Left lung (tissue), 10 donors: ENCODE measurements around the gene PIP4K2A. TPM values are rescaled to one million over a fixed set of nuclear protein-coding genes. Genes with fewer than 3 reads are reported as not detected.
"Not testable (repeated sequence)": the region's sequence is repeated elsewhere in the genome, so short reads cannot be mapped to it uniquely, and the experiment has no call there.

Experiments
- ATAC-seq: fragments of 200-7000 bp; cut with Tn5 transposase; one replicate; pipeline ENCODE4 v1.9.1; 2020; ENCODE audit warnings: moderate library complexity
- DNase-seq, 4 donors: peaks; one replicate each; pipeline ENCODE4 v3.0.0-alpha.2; 2013 to 2020
- H3K27ac ChIP-seq, 2 donors: fragments of 200-600 bp; sonication (generic) in 1 of 2; one replicate each; pipeline versions ENCODE4 v1.5.0 to v1.8.0; 2020 to 2021
- H3K27me3 ChIP-seq, 2 donors: fragments of 200-600 bp; sonication (generic) in 1 of 2; one replicate each; pipeline versions ENCODE4 v1.5.0 to v1.8.0; 2020 to 2021
- H3K36me3 ChIP-seq, 2 donors: fragments of 200-600 bp; sonication (generic) in 1 of 2; one replicate each; pipeline versions ENCODE4 v1.5.0 to v1.8.0; 2020 to 2021
- H3K4me1 ChIP-seq, 2 donors: fragments of 200-600 bp; one replicate each; pipeline ENCODE4 v1.8.0; 2021
- H3K4me3 ChIP-seq, 2 donors: fragments of 200-600 bp; sonication (generic) in 1 of 2; one replicate each; pipeline versions ENCODE4 v1.5.0 to v1.8.0; 2020 to 2021; ENCODE audit warnings: mild to moderate bottlenecking in 1 of 2
- H3K9me3 ChIP-seq, 2 donors: fragments of 200-600 bp; sonication (generic) in 1 of 2; one replicate each; pipeline versions ENCODE4 v1.5.0 to v1.8.0; 2020 to 2021
- intact Hi-C, 2 donors: fragments of 100-400 bp; cut with DNase I; formaldehyde crosslinking; loops; one replicate each; pipeline versions ENCODE4 v1.11.2 to v1.14.2; 2022
- polyA plus RNA-seq, 6 donors: library from polyadenylated mRNA; unstranded; fragments of 120-200 nt; gene quantifications; one replicate each; pipeline ENCODE4 v1.2.1, GENCODE V29; 2013; ENCODE audit not compliant: insufficient read length in 6 of 6
- total RNA-seq, 2 donors: library from RNA; stranded (reverse); fragmentation: NEBNext Ultra II Directional; extraction: Animal tissue kit (Norgen Biotek cat#: 25700); gene quantifications; one replicate each; pipeline ENCODE4 v1.2.1, GENCODE V29; 2021
- TF ChIP-seq, protein P1 (sequence below), 2 donors: fragments of 200-600 bp; sonication (generic) in 1 of 2; IDR thresholded peaks; one replicate each; pipeline versions ENCODE4 v1.5.0 to v1.8.0; 2021; ENCODE audit warnings: antibody characterized with exemption in 2 of 2
- donor health status: DM: no; HTN: yes; CAD: no.
- donor health status: DM: no; HTN: no; CAD: no.

PIP4K2A gene
- total and polyA plus RNA-seq, 8 donors, result 24.9 to 53.8 (median 29.5) TPM

DNA sequence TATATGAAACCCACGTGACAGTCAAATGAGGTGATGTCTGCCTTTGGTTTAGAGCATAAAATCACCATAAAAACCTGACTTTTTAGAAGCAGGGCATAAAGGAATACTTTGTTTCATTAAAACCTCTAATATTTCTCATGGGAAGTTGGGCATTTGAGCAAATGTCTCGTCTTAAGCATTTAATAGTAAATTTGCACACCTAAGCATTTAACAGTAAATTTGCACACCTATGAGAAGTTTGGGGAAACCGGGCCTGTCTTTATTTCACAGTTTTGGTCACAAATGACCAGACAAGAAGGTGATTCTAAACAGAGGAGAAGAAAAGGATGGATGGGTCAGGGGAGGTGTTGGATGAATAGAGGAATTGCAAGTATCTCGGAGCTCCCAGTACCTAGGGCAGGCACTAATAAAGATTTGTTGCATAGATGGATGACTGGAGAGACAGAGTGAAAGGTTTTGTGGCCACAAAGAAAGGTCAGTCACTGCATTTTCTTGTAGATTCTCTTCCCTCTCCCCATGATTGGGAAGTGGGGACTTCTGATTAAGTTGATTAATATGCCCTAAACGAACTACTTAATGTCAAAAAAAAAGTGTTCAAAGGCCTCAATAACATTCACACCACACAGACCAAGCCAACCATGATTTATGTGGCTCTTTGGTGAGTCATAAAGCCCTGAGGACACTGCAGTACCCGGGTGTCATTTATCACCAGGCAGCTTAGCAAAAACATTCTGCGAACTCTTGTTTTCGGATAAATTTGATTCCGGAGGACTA, 210.9 kb downstream of the PIP4K2A start:
- Histone ChIP-seq H3K4me1 (no peaks in the 10 kb centered on the region), H3K27ac (no peak overlapping the region), H3K4me3 (no peak overlapping the region), H3K9me3 (no peaks in the 10 kb centered on the region), H3K27me3 (peaks cover 0 to 3% of the 10 kb centered on the region in 2 donors), H3K36me3 (no peaks in the 10 kb centered on the region)
- TF ChIP-seq, protein P1, sequence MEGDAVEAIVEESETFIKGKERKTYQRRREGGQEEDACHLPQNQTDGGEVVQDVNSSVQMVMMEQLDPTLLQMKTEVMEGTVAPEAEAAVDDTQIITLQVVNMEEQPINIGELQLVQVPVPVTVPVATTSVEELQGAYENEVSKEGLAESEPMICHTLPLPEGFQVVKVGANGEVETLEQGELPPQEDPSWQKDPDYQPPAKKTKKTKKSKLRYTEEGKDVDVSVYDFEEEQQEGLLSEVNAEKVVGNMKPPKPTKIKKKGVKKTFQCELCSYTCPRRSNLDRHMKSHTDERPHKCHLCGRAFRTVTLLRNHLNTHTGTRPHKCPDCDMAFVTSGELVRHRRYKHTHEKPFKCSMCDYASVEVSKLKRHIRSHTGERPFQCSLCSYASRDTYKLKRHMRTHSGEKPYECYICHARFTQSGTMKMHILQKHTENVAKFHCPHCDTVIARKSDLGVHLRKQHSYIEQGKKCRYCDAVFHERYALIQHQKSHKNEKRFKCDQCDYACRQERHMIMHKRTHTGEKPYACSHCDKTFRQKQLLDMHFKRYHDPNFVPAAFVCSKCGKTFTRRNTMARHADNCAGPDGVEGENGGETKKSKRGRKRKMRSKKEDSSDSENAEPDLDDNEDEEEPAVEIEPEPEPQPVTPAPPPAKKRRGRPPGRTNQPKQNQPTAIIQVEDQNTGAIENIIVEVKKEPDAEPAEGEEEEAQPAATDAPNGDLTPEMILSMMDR (IDR thresholded peaks at IDR 0.05), result no peak
- DNase-seq (no peak), ATAC-seq (no peak)
- intact Hi-C loops, result no loop called here

GRCh38 chr10:22501863-22502262, 212.5 kb downstream of the PIP4K2A start:
- H3K4me1 ChIP-seq, result no peaks in the 10 kb centered on the region
- peaks cover 0 to 1% of the 10 kb centered on the region in 2 donors for H3K27me3 ChIP-seq
- intact Hi-C loops, result no loop called here
- TF ChIP-seq, protein P1 (IDR thresholded peaks at IDR 0.05), result no peak
- DNase-seq, result no peak
- no peaks in the 10 kb centered on the region for H3K36me3 ChIP-seq
- ATAC-seq, result no peak
- H3K27ac ChIP-seq, result no peak overlapping the region
- H3K9me3 ChIP-seq, result no peaks in the 10 kb centered on the region
- no peak overlapping the region for H3K4me3 ChIP-seq

- Histone ChIP-seq H3K4me3 (no peak overlapping the region), H3K9me3 (no peaks in the 10 kb centered on the region), H3K36me3 (no peaks in the 10 kb centered on the region), H3K27ac (no peak overlapping the region), H3K27me3 (no peaks in the 10 kb centered on the region), H3K4me1 (no peaks in the 10 kb centered on the region)
- intact Hi-C loops, result no loop called here
- ATAC-seq (no peak), DNase-seq (no peak)
- TF ChIP-seq, protein P1 (IDR thresholded peaks at IDR 0.05), result no peak
Measured at GRCh38 chr10:22501413-22501812, 213.0 kb downstream of the PIP4K2A start.

DNA sequence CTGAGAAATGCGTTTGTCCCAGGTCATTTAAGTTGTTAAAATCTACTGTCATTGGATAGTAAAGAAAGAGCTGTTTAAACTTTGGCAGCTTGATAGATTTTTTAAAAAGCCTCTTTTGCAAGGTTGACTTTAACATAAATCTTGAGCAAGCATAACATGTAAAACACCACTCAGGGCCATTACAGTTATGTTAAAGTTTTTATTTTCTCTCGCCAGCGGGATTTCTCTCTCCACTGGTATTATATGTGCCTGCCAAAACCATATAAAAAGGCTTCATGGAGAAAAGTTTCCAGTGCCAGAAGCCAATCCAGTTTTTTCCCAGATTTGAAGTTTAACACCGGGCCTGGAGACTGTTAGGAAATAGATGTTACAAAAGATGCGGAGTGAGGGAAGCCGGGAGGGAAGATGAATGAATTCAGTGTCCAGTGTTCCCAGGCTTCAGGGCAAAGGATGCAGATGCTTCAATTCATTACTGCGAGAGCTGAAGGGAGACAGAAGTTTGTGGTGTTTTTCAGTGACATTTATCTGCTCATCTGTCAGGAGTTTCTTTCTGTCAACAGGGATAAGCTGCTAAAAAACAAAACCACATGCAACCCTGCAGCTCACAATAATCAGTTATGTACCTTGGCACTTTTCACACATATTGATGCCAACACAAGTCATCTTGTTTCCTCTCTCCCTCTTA, 213.6 kb downstream of the PIP4K2A start:
- no peaks in the 10 kb centered on the region for H3K4me1 ChIP-seq
- no peak overlapping the region for H3K4me3 ChIP-seq
- TF ChIP-seq, protein P1 (IDR thresholded peaks at IDR 0.05), result no peak
- H3K36me3 ChIP-seq, result no peaks in the 10 kb centered on the region
- ATAC-seq (no peak), DNase-seq (peak in 2 of 4 donors; percentile 13 to 37)
- H3K27ac ChIP-seq, result no peak overlapping the region
- intact Hi-C loops, result no loop called here
- H3K9me3 ChIP-seq, result no peaks in the 10 kb centered on the region
- H3K27me3 ChIP-seq, result no peaks in the 10 kb centered on the region

DNA sequence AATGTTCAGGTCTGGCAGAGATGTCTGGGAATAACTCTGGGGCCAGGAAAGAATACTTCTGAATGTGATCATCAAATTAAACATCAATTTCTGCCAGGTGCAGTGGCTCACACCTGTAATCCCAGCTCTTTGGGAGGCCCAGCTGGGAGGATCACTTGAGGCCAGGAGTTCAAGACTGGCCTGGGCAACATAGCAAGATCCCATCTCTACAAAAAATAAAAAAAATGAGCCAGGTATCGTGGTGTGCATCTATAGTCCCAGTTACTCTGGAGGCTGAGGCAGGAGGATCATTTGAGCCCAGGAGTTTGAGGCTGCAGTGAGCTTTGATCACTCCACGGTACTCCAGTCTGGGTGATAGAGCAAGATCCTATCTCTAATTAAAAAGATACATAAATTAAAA, 214.4 kb downstream of the PIP4K2A start:
- H3K4me3 ChIP-seq, H3K9me3 ChIP-seq, ATAC-seq: not testable (repeated sequence)

More for the DNA sequence above, 214.4 kb downstream of the PIP4K2A start:
- H3K4me1 ChIP-seq, H3K27me3 ChIP-seq, H3K27ac ChIP-seq, DNase-seq, H3K36me3 ChIP-seq, intact Hi-C loops: not testable (repeated sequence)
